Measurements from ENCODE around the gene SETMAR.
"Not testable (repeated sequence)": the region's sequence is repeated elsewhere in the genome, so short reads cannot be mapped to it uniquely, and the experiment has no call there.

The SETMAR gene

DNA sequence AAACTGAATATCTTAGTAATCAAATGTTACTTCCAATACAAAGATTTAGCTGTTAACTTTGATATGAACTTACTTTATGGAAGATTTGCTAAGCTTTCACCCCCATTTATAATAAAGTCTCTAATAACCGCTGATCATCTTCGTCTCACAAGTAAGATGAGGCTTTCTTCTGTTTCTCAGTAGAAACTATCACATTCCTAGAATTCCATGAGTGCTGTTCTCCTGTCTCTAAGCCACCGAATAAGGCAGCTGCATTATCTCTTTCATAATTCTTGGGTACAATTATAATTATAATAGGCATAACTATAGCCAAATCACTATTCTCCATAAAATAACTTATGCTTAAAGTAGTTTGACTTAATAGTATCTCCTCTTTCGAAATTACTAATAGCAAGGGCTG, 18.3 kb upstream of the SETMAR start:
- no peak overlapping the region for H3K27ac ChIP-seq
- TF ChIP-seq, protein P1, sequence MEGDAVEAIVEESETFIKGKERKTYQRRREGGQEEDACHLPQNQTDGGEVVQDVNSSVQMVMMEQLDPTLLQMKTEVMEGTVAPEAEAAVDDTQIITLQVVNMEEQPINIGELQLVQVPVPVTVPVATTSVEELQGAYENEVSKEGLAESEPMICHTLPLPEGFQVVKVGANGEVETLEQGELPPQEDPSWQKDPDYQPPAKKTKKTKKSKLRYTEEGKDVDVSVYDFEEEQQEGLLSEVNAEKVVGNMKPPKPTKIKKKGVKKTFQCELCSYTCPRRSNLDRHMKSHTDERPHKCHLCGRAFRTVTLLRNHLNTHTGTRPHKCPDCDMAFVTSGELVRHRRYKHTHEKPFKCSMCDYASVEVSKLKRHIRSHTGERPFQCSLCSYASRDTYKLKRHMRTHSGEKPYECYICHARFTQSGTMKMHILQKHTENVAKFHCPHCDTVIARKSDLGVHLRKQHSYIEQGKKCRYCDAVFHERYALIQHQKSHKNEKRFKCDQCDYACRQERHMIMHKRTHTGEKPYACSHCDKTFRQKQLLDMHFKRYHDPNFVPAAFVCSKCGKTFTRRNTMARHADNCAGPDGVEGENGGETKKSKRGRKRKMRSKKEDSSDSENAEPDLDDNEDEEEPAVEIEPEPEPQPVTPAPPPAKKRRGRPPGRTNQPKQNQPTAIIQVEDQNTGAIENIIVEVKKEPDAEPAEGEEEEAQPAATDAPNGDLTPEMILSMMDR (conservative IDR thresholded peaks at IDR 0.05), result no peak

GRCh38 chr3:4289044-4289443, 14.1 kb upstream of the SETMAR start:
- no peak overlapping the region for H3K27ac ChIP-seq
- TF ChIP-seq, protein P1 (conservative IDR thresholded peaks at IDR 0.05), result no peak

- TF ChIP-seq, protein P1 (conservative IDR thresholded peaks at IDR 0.05), result peak; percentile 97
- H3K27ac ChIP-seq, result no peak overlapping the region
Measured at GRCh38 chr3:4290272-4290893, 12.8 kb upstream of the SETMAR start.

DNA sequence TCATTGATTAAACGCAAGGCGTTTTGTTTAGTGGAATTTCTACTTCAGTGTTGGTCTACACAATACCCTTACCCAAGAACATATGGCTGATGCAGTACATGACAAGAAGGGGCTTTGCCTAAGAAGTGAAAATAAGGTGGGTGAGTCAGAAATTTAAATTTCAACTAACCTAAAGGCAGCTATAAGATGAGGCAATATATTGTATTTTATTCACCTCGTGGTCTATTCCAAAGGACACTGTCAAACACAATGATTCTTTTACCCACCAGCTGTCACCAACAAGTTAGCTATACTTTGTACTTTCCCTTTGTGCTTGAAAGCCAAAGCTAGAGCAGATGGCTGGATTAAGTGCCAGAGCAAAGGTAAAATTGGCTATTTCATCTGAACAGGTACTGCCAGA, 10.9 kb upstream of the SETMAR start:
- no peak overlapping the region for H3K27ac ChIP-seq
- TF ChIP-seq, protein P1 (conservative IDR thresholded peaks at IDR 0.05), result no peak

- TF ChIP-seq, protein P1 (conservative IDR thresholded peaks at IDR 0.05), result no peak
Measured at GRCh38 chr3:4294616-4295327, 8.4 kb upstream of the SETMAR start.

DNA sequence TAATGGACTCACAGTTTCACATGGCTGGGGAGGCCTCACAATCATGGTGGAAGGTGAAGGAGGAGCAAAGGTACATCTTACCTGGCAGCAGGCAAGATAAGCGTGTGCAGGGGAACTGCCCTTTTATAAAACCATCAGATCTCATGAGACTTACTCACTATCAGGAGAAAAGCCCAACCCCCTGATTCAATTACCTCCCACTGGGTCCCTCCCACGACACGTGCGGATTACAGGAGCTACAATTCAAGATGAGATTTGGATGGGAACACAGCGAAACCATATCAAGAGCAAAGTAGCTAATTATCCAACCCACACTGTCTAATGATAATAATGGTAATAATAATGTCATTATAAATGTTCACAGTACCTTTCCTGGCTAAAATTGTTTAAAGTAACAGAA, 6.7 kb upstream of the SETMAR start:
- H3K27ac ChIP-seq, result not testable (repeated sequence)

More at GRCh38 chr3:4294616-4295327, 8.4 kb upstream of the SETMAR start:
- H3K27ac ChIP-seq, result no peak overlapping the region

DNA sequence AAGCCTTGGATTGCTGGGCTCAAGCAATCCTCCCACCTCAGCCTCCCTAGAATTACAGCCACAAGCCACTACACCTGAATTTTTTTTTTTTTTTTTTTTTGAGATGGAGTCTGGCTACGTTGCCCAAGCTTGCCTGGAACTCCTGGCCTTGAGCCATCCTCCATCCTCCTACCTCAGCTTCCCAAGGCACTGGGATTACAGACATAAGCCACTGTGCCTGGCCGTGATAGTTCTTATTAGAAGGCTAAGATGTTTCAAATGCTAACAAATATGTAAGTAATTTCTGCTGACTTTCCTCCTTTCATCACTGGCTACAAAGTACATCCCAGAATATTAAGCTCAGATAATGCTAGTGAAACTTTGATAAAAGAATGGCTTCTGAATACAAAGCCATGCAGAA, 5.7 kb upstream of the SETMAR start:
- TF ChIP-seq, protein P1 (conservative IDR thresholded peaks at IDR 0.05), result no peak

DNA sequence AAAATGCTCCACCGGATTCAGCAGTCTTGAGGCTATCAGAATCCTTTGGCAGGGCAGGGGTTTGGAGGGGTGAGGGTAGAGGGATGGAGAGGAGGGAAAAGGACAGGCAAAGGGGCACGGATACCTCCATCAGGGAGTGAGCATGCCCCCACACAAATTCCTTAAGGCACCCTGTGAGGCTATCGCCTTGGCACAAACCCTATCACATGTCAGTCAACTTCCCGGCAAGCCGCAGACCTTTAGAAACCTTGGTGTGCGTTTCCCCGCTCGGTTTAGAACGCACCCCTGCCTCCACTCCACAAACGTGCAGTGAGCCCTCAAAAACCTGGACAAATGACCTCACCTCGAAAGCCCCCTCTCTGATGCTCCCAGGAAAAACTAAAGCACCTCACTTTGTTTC, 422 bp upstream of the SETMAR start:
- TF ChIP-seq, protein P1 (conservative IDR thresholded peaks at IDR 0.05), result no peak
- peak overlapping the region; percentile 85 for H3K27ac ChIP-seq

More for the DNA sequence above, 5.7 kb upstream of the SETMAR start:
- H3K27ac ChIP-seq, result no peak overlapping the region

- H3K27ac ChIP-seq, result not testable (repeated sequence)
Measured at GRCh38 chr3:4305210-4305609, 2.0 kb downstream of the SETMAR start.

Measured in VCaP (cell line).